Dermis microvascular lymphatic vessel endothelial cell (primary cell): Measurements from ENCODE around the gene PRKAA1. TPM values are rescaled to one million over a fixed set of nuclear protein-coding genes. Genes with fewer than 3 reads are reported as not detected.

Experiments used
- DNase-seq, 2 donors: peaks; one replicate each; pipeline versions ENCODE4 v3.0.0 to v3.0.0-alpha.2; 2010; ENCODE audit warnings: low read depth in 2 of 2
- total RNA-seq: library from RNA; depleted of rRNA; stranded (reverse); fragments of >200 nt; gene quantifications from 2 replicates; pipeline ENCODE4 v1.2.1, GENCODE V29; 2014

PRKAA1 gene
- total RNA-seq, result 69.2 and 78.3 TPM in 2 replicates

- DNase-seq, result peak; percentile 68 to 93
Observed at GRCh38 chr5:40798012-40798800, at the start of gene PRKAA1. TSS of gene PRKAA1 (minus strand) at chr5:40798374. CDS start at chr5:40798189, 185 bp downstream.

GRCh38 chr5:40847525-40847924 lies 49.4 kb upstream of the PRKAA1 start:
- no peak for DNase-seq

- DNase-seq, result no peak
Observed at GRCh38 chr5:40846371-40846770, 48.2 kb upstream of the PRKAA1 start.

GRCh38 chr5:40844565-40844964 lies 46.4 kb upstream of the PRKAA1 start:
- DNase-seq, result no peak

- DNase-seq, result peak in 1 of 2 donors; percentile 60
Observed at GRCh38 chr5:40842351-40842750, 44.2 kb upstream of the PRKAA1 start.

- DNase-seq, result peak; percentile 45 to 84
Observed at GRCh38 chr5:40841068-40841805, 43.1 kb upstream of the PRKAA1 start, which contains the start of gene CARD6. TSS of gene CARD6 (plus strand) at chr5:40841367. CDS start at chr5:40841383, 16 bp downstream.

- no peak for DNase-seq
Observed at GRCh38 chr5:40838086-40838485, 39.9 kb upstream of the PRKAA1 start.

- DNase-seq, result peak; percentile 91 to 97
Observed at GRCh38 chr5:40834849-40835787, 36.9 kb upstream of the PRKAA1 start, which contains the start of gene RPL37. TSS of gene RPL37 (minus strand) at chr5:40835222. CDS start at chr5:40835185, 37 bp downstream.

- peak; percentile 18 to 71 for DNase-seq
Observed at GRCh38 chr5:40834391-40834848, 36.2 kb upstream of the PRKAA1 start.

GRCh38 chr5:40833712-40834229 lies 35.6 kb upstream of the PRKAA1 start:
- no peak for DNase-seq

GRCh38 chr5:40832345-40832744 lies 34.2 kb upstream of the PRKAA1 start:
- no peak for DNase-seq

GRCh38 chr5:40831346-40832210 lies 33.4 kb upstream of the PRKAA1 start:
- DNase-seq, result no peak

GRCh38 chr5:40829748-40830533 lies 31.8 kb upstream of the PRKAA1 start:
- DNase-seq, result no peak

GRCh38 chr5:40828690-40829661 lies 30.8 kb upstream of the PRKAA1 start:
- DNase-seq, result no peak

- DNase-seq, result no peak
Observed at GRCh38 chr5:40828021-40828631, 30.0 kb upstream of the PRKAA1 start.

- DNase-seq, result no peak
Observed at GRCh38 chr5:40827188-40827977, 29.2 kb upstream of the PRKAA1 start.
